ENCODE data around the gene SPPL2A. TPM values are rescaled to one million over a fixed set of nuclear protein-coding genes. Genes with fewer than 3 reads are reported as not detected.
"Not testable (repeated sequence)": the region's sequence is repeated elsewhere in the genome, so short reads cannot be mapped to it uniquely, and the experiment has no call there.

Gene SPPL2A, protein sequence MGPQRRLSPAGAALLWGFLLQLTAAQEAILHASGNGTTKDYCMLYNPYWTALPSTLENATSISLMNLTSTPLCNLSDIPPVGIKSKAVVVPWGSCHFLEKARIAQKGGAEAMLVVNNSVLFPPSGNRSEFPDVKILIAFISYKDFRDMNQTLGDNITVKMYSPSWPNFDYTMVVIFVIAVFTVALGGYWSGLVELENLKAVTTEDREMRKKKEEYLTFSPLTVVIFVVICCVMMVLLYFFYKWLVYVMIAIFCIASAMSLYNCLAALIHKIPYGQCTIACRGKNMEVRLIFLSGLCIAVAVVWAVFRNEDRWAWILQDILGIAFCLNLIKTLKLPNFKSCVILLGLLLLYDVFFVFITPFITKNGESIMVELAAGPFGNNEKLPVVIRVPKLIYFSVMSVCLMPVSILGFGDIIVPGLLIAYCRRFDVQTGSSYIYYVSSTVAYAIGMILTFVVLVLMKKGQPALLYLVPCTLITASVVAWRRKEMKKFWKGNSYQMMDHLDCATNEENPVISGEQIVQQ
- 100 to 1,000 TPM in 3 of 4 donors, 10 to 100 TPM in 1; 97.8 to 576 (median 301) TPM for total RNA-seq

- peak within 1 kb of the TSS; percentile 68 to 97 (median 93) for H3K4me3 ChIP-seq
- H3K4me1 ChIP-seq = peaks cover 0 to 31% (median 9%) of the 10 kb centered on the region in 4 donors
- H3K27ac ChIP-seq = peak within 1 kb of the TSS; percentile 93 to 98 (median 98)
- no peaks in the 10 kb centered on the region for H3K36me3 ChIP-seq
- 0% methylated on average over 20 to 39 of the region's 77 CpGs for WGBS, 2 donors
- DNase-seq (ENCODE audit: low spot score in 2 of 2) = peak; percentile 48 to 63
- no peaks in the 10 kb centered on the region for H3K9me3 ChIP-seq
- no peaks in the 10 kb centered on the region for H3K27me3 ChIP-seq
- TF ChIP-seq POLR2A (IDR thresholded peaks at IDR 0.05) (peak; percentile 80 to 81), EP300 (IDR thresholded peaks at IDR 0.05) (peak in 1 of 2 donors; percentile 77), CTCF (IDR thresholded peaks at IDR 0.05) (peak in 1 of 5 experiments; percentile 32)
These were observed at the start of gene SPPL2A for GRCh38 chr15:50765195-50765967. SPPL2A (minus strand) TSS chr15:50765706; CDS start chr15:50765533, 173 bp downstream.

DNA sequence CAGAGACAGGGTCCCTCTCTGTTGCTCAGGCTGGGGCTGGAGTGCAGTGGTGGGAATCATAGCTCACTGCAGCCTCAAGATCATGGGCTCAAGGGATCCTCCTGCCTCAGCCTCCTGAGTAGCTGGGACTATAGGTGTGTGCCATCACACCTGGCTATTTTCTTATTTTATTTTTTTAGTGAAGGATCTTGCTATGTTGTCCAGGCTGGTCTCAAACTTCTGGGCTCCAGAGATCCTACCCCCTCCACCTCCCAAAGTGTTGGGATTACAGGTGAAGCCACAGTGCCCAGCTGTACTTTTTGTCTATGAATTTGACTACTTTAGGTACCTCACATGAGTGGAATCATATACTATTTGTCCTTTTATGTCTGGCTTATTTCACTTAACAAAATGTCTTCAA lies 49.1 kb upstream of the SPPL2A start:
- TF ChIP-seq EP300 (IDR thresholded peaks at IDR 0.05) (no peak), POLR2A (IDR thresholded peaks at IDR 0.05) (no peak), CTCF (IDR thresholded peaks at IDR 0.05) (no peak)
- Histone ChIP-seq H3K9me3 (no peaks in the 10 kb centered on the region), H3K36me3 (no peaks in the 10 kb centered on the region), H3K27me3 (no peaks in the 10 kb centered on the region), H3K4me3 (no peak overlapping the region), H3K27ac (no peak overlapping the region), H3K4me1 (no peaks in the 10 kb centered on the region)
- DNase-seq (ENCODE audit: low spot score in 2 of 2) = no peak

DNA sequence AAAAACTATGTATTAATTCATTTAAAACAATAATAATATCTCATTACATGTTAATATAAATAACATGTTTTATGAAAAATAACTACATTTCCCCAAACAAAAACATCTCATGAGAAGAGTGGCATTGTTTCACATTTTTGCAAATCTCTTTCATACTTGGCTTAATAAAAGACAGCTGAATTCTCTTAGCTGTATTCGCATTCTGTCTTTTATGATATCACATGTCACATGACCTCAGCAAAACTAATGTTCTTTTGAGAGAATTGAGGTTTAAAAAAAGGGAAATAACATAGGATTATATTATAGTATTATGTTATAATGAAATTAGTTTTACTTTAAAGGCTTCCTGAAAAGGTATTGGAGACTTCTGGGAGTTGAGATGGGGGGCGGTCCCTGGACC lies 48.4 kb upstream of the SPPL2A start:
- TF ChIP-seq POLR2A (IDR thresholded peaks at IDR 0.05) (no peak), EP300 (IDR thresholded peaks at IDR 0.05) (no peak), CTCF (IDR thresholded peaks at IDR 0.05) (no peak)
- no peaks in the 10 kb centered on the region for H3K4me1 ChIP-seq
- H3K4me3 ChIP-seq = no peak overlapping the region
- no peaks in the 10 kb centered on the region for H3K27me3 ChIP-seq
- no peak overlapping the region for H3K27ac ChIP-seq
- DNase-seq (ENCODE audit: low spot score in 2 of 2) = no peak
- H3K9me3 ChIP-seq = no peaks in the 10 kb centered on the region
- no peaks in the 10 kb centered on the region for H3K36me3 ChIP-seq
- 41 to 43% methylated on average over 2 of the region's 2 CpGs for WGBS, 2 donors

GRCh38 chr15:50813089-50813488 lies 47.6 kb upstream of the SPPL2A start:
- H3K36me3 ChIP-seq = no peaks in the 10 kb centered on the region
- 95 to 96% methylated on average over 10 of the region's 10 CpGs for WGBS, 2 donors
- H3K27me3 ChIP-seq = no peaks in the 10 kb centered on the region
- H3K4me1 ChIP-seq = no peaks in the 10 kb centered on the region
- no peak overlapping the region for H3K4me3 ChIP-seq
- H3K27ac ChIP-seq = no peak overlapping the region
- no peak for DNase-seq (ENCODE audit: low spot score in 2 of 2)
- H3K9me3 ChIP-seq = no peaks in the 10 kb centered on the region
- TF ChIP-seq EP300 (IDR thresholded peaks at IDR 0.05) (no peak), POLR2A (IDR thresholded peaks at IDR 0.05) (no peak), CTCF (IDR thresholded peaks at IDR 0.05) (no peak)

- H3K9me3 ChIP-seq; H3K27ac ChIP-seq; H3K4me3 ChIP-seq; DNase-seq (ENCODE audit: low spot score in 2 of 2); H3K36me3 ChIP-seq; H3K27me3 ChIP-seq; H3K4me1 ChIP-seq: not testable (repeated sequence)
- WGBS, 2 donors = 94 to 98% methylated on average over 11 to 15 of the region's 15 CpGs
These were observed 46.6 kb upstream of the SPPL2A start for GRCh38 chr15:50812181-50812506.

DNA sequence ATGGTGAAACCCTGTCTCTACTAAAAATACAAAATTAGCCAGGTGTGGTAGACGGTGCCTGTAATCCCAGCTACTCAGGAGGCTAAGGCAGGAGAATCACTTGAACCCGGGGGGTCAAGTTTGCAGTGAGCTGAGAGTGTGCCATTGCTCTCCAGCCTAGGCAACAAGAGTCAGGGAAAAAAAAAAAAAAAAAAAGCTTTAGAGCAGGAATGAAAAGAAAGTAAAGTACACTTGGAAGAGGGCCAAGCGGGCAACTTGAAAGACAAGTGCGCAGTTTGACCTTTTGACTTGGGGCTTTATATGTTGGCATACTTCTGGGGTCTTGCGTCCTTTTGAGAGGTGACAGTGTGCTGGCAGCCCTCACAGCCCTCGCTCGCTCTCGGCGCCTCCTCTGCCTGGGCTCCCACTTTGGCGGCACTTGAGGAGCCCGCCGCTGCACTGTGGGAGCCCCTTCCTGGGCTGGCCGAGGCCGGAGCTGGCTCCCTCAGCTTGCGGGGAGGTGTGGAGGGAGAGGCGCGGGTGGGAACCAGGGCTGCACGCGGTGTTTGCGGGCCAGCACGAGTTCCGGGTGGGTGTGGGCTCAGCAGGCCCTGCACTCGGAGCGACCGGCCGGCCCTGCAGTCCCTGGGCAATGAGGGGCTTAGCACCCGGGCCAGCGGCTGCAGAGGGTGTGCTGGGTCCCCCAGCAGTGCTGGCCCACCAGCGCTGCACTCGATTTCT lies 46.1 kb upstream of the SPPL2A start:
- H3K27ac ChIP-seq; DNase-seq (ENCODE audit: low spot score in 2 of 2); H3K4me1 ChIP-seq; H3K4me3 ChIP-seq; H3K9me3 ChIP-seq; H3K27me3 ChIP-seq; H3K36me3 ChIP-seq: not testable (repeated sequence)
- 89 to 92% methylated on average over 23 to 30 of the region's 30 CpGs for WGBS, 2 donors

Data from tibial nerve (tissue), 4 donors.